HG03064 (cell line): Measurements from ENCODE around the gene WFDC8.
"Not testable (repeated sequence)": the region's sequence is repeated elsewhere in the genome, so short reads cannot be mapped to it uniquely, and the experiment has no call there.

ENCODE experiments used
- ATAC-seq: cut with Tn5 transposase; IDR thresholded peaks from one replicate; pipeline ENCODE4 v1.9.1; 2021; ENCODE audit warnings: low read depth; ENCODE audit not compliant: unreplicated experiment

Gene WFDC8

DNA sequence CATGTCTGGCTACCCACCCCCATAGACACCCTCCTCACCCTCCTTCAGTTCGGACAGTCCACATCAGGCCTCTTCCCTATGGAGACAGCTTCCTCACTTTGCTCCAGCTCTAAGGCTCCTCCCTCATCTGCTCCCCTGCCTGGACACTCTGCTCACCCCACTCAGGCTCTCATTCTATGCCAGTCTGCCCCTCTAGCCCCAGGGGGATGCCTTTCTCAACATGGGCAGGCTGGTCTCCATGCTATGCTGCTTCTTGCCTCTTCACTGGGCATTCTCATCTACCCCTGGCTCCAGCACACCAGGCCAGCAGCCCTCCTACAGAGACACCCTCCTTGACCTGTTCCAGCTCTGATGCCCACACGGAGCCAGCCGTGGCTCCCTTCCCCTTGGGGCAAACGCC is at the start of gene WFDC8:
Gene WFDC8 (minus strand): TSS at position 101 of the 400 bp plus-strand sequence. CDS start 37 bp downstream, at position 64.
- ATAC-seq = no peak

DNA sequence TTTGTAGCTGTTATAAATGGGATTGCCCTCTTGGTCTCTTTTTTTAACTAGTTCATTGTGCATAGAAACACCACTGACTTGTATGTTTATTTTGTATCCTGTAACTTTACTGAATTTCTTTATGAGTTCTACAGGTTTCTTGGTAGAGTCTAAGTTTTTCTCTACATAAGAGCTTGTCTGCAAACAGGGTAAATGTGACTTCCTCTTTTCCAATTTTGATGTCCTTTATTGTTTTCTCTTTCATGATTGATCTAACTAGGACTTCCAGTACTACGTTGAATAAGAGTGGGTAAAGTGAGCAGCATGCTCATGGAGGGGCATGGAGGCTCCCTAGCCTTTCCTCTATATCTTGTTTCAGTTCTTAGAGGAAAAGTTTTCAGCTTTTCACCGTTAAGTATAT is 47.5 kb upstream of the WFDC8 start:
- no peak for ATAC-seq

DNA sequence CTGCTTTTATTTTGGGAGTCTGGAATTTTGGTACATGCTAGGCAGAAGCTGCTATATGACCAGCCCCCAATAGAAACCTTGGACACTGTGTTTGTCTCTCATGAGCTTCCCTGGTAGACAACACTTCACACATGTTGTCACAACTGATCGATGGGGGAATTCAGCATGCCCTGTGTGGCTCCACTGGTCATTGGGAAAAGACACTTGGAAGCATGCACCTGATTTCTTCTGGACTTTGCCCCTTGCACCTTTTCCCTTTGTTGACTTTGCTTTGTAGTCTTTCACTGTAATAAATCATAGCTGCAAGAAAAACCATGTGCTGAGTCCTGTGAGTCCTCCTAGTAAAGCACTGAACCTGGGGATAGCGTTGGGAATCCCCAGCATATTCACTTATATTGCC is 42.5 kb upstream of the WFDC8 start:
- no peak for ATAC-seq

DNA sequence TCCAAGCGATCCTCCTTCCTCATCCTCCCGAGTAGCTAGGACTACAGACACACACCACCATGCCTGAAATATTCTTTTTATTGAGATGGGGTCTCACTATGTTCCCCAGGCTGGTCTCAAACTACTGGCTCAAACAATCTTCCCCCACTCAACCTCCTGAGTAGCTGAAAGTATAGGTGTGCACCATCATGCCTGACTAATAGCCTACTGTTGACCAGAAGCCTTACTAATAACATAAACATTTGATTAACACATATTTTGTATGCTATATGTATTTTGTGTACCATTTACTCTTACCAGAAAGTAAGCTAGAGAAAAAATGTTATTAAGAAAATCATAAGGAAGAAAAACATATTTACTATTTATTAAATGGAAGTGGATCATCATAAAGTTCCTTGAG is 38.5 kb upstream of the WFDC8 start:
- ATAC-seq = no peak

DNA sequence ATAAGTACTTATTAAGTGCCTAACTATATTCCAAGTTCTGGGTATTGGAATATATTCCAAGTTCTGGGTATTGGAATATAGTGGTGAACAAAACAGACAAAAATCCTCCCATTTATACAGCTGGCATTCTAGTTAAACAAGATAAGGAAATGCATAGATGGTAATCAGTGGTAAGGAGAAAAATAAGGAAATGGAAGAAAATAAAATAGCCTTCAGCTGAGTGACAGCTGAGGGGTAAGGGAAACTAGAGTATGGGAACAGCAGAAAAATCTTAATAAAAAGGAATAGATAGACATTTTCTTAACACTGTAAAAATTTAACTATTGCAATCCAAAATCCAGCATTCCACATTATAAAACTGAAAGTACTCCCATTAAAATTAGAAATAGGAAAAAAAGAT is 33.2 kb upstream of the WFDC8 start:
- ATAC-seq = no peak

DNA sequence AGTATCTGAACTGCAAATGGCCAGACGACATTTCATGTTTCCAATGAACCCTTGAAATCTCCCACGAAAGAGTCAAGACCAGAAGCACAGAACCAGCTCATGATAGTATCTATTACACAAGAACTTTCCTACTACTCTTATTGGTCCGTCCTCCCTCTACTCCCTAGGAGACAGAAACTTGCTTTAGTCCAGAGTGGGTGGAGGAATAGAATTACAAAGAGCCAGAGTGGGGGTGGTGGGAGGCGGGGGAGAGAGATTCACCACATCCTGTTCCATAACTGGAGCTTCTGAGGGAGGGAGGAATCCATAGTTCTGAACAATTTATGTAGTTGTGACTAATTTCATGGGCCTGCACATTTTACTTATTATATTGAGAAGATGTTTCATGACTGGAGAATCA is 32.0 kb upstream of the WFDC8 start:
- no peak for ATAC-seq

DNA sequence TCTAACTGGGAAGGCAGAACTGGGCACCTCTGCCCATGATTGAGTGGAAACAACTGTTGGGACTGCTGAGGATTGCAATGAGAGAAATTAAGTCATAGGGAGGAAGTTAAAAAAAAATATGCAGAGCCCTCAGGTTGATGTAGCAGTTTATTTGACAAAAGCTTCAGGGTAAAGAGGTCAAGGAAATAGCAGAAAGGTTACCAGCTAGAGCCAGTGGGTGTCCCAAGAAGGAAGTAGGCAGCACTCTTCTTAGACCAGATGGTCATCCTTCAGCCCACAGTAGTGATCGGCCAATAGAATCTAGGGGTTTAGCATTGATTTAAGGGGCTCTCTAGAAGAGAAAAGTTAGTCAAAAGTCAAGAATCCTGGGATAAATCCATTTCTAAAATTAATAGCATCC is 28.7 kb upstream of the WFDC8 start:
- ATAC-seq = no peak

DNA sequence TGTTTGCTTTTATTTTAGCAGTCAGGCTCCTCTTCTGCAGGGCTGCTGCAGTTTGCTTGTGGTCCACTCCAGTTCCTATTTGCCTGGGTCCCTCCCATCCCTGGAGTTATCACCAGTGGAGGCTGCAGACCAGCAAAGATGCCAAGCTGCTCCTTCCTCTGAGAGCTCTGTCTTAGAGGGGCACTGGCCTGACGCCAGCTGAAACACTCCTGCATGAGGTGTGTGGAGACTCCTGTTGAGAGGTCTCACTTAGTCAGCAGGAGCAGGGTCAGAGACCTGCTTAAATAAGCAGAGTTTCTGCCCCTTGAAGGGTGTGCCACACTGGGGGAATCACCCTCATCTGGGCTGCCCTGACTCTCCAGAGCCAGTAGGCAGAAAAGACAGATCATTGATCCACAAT is 16.2 kb upstream of the WFDC8 start:
- no peak for ATAC-seq

DNA sequence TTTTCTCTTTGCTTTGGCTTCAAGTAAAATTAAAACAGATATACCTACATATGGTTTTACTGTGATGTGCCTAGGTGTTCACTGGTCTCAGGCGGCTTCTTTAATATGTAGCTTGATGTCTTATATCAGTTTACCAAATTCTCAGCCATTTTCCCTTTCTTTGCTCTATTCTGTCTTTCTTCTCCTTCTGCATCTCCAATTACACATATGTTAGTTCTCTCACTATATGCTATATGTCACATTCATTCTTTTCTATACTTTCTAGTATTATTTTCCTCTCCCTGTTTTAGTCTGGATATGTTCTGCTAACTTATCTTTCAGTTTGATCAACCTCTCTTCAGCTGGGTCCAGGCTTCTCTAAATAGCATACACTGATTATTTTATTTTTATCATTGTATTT is 14.4 kb upstream of the WFDC8 start:
- ATAC-seq = no peak

DNA sequence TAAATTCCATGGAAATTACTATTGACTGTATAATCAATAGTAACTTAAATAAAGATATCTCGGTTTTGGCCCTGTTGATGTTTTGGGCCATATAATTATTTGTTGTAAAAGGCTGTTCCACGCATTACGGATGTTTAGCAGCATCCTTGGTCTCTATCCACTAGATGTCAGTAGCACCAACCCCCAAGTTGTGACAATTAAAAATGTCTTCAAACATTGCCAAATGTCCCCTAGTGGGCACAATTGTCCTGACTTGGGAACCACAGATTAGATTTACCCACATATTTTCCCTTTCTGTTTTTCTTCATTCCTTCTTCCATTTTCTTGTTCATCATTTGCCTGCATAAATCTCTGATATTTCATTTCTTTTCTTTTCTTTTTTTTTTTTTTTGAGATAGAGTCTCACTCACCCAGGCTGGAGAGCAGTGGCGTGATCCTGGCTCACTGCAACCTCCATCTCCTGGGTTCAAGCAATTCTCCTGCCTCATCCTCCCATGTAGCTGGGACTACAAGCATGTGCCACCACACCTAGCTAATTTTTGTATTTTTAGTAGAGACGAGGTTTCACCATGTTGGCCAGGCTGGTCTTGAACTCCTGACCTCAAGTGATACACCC is 13.6 kb upstream of the WFDC8 start:
- no peak for ATAC-seq

DNA sequence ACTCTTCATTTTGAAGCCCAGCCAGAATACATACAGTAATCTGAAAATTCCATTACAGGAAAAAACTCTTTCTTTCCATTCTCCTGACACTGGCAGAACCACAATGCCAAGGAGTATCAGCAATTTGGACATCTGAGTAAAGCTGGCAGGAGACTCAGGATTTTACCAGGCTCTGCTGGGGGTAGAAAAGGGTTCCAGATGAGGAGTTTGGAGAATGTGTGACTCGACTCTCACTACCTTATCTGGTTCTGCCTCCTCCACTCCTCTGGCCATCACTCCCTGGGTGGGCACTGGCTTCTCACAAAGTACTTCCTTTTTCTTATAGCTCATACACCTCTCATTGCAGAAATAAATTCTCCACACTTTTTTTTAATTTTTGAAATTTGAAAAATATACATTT is 10.6 kb upstream of the WFDC8 start:
- no peak for ATAC-seq

DNA sequence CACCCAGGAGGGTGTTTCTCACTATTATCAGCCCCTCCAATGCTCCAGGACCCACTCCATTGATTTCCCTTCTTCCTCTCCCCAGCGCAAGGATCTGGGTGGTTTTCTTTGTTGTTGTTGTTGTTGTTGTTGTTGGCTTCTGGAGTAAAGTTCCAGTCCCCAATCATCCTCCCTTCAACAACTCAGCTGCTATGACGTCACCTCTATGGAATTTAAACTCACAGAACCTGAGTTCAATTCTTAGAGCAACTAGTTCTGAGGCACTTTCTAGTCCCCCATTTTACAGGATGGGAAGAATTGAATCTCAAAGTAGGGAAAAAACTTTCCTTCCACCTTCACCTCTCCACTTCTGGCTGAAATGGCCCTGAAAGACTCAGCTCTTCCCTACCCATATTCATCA is 9.7 kb upstream of the WFDC8 start:
- no peak for ATAC-seq

DNA sequence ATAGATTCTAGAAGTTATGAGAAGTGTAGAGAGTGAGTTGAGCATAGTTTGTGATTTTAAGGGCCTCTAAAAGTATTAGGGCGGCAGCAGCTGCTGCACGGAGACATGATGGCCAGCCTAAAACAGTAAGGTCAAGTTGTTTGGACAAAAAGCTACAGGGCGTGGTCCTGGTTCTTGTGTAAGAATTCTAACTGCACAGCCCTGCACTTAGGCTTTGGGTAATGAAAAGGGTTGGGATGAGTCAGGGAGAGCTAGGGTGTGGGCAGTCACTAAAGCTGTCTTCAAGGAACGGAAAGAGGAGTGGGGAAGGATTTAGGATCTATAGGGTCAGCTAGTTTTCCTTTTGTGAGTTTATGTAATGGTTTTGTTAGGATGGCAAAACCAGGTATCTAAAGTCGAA is 6.9 kb upstream of the WFDC8 start:
- not testable (repeated sequence) for ATAC-seq

DNA sequence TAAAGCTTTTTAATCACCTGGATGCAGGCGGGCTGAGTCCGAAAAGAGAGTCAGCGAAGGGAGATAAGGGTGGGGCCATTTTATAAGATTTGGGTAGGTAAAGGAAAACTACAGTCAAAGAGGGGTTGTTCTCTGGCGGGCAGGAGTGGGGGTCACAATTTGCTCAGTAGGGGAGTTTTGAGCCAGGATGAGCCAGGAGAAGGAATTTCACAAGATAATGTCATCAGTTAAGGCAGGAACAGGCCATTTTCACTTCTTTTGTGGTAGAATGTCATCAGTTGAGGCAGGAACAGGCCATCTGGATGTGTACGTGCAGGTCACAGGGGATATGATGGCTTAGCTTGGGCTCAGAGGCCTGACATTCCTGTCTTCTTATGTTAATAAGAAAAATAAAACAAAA is 5.2 kb upstream of the WFDC8 start:
- ATAC-seq = not testable (repeated sequence)

DNA sequence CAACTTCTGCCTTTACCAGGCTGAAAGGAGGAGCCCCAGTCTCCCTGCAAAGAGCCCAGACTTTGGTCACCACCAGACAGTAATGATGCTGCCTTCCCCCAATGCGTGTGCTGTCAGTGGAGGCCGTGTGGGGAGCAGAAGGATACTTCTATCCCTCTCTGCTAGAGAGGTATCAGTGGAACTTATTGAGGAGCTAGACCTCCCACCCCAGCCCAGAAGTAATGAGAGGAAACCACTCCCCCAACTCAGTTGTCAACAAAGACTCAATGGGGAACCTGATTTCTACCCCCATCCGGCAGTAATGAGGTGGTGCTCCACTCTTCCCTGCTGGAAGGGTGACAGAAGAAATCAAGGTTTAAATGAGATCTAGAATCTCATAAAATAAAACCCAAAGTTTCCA is 4.4 kb upstream of the WFDC8 start:
- no peak for ATAC-seq

DNA sequence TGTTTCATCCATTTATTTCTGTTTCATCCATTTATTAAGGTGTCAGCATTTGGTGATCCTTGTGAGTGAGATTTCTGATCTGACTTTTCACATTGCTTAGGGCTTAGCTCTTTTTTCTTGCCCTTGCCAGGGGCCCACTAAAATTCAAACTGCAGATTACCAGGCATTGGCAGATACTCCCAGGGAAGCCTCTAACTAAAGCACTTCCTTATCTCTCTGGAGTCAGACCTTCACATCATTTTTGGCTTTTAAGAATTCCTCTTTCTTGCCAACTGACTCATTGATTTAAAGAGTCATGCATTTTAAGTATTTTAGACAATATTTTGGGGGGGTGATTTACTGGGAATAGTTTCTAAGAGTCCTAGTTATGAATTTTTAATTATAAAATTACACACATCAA is 2.6 kb upstream of the WFDC8 start:
- no peak for ATAC-seq

DNA sequence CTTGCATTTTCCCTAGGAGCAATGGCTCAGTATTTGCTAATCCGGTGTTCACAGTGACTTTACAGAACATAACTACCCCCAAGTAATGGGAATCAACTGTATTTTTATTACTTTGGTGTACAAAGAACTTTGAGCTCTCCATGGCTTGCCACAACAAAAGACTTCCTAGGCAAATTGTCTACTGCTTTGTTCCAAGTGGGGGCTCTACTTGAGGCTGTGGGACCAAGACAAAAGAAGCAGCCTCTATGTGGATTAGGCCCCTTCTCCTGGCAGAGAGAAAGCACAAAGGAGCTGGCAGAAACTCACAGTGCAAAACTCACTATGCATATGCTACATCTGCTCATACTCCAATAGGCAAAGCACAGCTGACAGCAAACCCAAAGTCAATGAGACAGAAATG is 853 bp downstream of the WFDC8 start:
- no peak for ATAC-seq

DNA sequence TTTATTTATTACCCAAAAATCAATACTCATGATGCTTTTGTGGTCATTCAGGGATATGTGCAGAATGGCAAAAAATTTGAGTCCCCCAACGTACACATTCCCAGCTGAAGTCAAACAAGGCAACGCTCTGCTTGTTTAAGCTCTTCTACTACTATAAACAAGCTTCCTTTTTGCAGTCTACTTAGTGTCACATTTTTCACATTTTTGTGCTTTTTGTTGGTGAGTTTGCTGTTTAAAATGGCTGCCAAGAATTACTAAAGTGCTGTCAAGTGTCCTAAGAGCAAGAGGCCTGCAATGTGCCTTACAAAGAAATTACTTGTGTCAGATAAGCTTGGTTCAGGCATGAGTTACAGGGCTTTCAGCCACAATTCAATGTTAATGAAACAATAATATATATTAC is 2.1 kb downstream of the WFDC8 start:
- ATAC-seq = no peak

DNA sequence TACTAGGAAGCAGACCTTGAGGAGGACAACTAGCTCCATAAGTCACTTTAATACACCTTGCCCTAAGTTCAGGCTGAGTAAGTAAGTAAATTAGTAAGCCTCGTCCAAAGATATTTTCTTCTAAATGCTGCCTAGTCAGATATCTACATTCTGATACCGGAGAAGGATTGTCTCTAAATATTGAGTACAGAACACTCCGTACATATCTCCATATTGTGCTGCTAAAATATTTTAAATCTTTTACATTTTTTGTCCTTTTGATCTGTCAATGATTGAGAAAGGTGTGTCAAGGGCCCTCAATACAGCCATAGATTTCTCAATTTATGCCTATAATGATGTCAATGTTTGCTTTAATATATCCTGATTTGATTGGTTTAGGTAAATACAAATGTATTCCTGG is 3.2 kb downstream of the WFDC8 start:
- no peak for ATAC-seq

DNA sequence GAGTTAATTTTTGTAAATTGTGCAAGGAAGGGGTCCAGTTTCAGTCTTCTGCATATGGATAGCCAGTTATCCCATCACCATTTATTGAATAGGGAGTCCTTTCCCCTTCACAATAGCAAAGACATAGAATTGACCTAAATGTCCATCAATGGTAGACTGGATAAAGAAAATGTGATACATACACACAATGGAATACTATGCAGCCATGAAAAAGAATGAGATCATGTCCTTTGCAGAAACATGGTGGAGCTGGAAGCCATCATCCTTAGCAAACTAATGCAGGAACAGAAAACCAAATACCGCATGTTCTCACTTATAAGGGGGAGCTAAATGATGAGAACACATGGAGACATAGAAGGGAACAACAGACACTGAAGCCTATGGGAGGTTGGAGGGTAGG is 9.4 kb downstream of the WFDC8 start:
- not testable (repeated sequence) for ATAC-seq

DNA sequence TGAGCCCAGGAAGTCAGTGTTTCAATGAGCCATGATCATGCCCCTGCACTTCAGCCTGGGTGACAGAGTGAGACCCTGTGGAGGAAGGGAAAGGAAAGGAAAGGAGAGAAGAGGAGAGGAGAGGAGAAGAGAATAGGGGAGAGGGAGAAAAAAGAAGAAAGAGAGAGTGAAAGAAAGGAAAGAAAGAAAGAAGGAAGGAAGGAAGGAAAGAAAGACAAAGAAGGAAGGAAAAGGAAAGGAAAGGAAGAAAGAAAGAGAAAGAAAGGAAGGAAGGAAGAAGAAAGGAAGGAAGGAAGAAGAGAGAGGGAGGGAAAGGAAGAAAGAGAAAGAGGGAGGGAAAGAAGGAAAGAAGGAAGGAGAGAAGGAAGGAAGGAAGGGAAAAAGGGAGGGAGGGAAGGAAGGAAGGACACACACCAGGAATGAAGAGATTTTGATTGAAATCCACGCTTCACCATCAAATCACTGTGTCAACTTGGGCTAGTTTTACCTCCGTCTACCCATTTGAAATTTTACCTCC is 14.3 kb downstream of the WFDC8 start:
- no peak for ATAC-seq

DNA sequence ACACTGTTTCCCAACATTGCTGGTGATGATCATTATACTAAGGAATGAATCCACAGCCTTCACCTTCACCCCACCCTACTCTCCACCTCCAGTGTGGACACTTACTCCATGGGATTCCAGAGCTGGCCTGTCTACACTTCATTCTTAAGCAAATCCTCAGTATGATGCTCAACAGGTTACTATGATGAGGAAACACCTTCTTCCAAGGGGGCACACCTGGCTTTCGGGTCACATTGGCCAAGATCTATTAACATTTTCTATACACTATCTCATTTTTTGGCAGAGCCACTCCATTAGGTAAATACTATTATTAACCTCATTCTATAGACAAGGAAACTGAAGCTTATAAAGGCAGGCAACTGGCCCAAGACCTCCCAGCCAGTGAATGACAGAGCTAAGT is 23.9 kb downstream of the WFDC8 start:
- no peak for ATAC-seq

DNA sequence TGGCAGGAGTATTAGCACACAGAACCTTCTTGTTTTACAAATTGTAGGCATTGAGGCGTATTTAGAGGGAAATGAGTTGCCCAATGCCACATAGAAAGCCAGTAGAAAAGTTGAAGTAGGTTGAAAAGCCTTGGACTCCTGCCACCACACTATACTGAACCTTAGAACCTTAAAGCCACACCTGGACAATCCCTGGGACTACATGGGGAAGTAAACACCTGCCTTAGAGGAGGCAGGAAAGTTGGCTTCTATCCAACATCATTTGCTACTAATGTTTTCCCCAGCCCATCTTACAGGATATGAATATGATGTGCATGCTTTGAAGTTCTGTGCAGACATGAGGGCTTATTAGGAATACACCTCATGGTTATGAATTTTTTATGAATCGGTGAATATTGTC is 26.6 kb downstream of the WFDC8 start:
- ATAC-seq = no peak
